NCI-H82 treated with DMSO at 0.1 percent for 48 hours (cell line): ENCODE results near the gene NF1.
"Not testable (repeated sequence)": the region's sequence is repeated elsewhere in the genome, so short reads cannot be mapped to it uniquely, and the experiment has no call there.

ENCODE experiments used
- DNase-seq: peaks from one replicate; lab custom pipeline; 2025; ENCODE audit not compliant: unreplicated experiment; lab: John Stamatoyannopoulos, UW

NF1 gene

GRCh38 chr17:31293581-31293980 lies 198.8 kb downstream of the NF1 start:
- no peak for DNase-seq

- DNase-seq, result no peak
These were observed 199.5 kb downstream of the NF1 start for GRCh38 chr17:31294231-31294630.

GRCh38 chr17:31294820-31295488 lies 200.2 kb downstream of the NF1 start:
- DNase-seq, result no peak

DNA sequence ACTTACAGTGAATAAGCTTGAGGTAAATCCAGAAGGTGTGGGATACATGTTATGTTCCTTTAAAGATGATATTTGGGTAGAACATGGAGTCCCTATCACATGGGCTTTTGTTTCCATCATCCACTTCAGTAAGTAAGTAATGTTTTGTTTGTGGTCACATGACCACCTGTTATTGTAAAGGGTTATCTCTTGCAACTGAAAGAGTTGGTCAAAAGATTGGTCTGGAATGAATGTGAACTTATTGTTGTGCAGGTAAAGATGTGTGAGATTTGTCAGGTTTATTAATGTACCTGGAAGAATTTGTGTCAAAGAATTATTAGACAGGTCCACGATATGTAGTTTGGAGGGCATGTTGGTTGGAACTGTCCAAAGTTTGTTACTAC lies 200.7 kb downstream of the NF1 start:
- DNase-seq, result no peak

DNA sequence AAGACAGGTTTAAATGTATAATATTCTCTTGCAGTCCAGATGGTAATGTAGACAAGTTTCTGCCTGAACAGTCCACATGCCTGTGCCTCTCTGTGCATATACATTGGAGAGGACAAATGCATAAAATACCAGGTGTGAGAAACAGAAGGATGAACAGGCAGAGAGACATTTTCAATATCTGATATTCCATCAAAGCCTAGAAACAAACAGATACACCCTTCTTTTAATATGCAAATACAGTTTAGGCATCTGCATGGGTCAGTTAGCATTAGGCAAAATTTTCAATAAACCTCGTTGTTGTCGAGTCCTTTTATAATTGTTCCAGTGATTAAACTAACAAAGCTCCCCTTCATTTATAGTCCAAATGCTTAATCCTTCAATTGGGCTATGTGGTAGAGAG lies 201.4 kb downstream of the NF1 start:
- DNase-seq, result no peak

- no peak for DNase-seq
These were observed 202.3 kb downstream of the NF1 start, which contains the start of gene OMG for GRCh38 chr17:31297090-31297489. OMG (minus strand) TSS chr17:31297239; CDS start chr17:31296331, 908 bp downstream.

DNA sequence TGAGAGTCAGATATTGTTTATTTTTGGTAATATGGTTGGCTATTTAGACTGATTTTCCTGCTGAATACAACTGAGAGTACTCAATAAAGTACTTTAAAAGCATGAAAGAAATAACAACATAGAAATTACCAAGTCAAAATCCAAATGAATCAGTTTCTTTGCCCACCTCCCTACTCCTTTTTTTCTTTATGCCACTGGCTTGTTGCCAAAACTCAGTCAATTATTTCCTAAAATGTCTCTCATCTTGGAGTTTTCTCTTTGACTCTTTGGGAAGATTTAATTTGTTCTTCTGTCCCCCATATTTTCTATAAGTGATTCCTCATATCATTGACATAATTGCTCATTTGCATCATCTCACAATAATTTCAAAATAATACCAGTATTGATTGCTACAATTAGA lies 204.8 kb downstream of the NF1 start:
- no peak for DNase-seq

DNA sequence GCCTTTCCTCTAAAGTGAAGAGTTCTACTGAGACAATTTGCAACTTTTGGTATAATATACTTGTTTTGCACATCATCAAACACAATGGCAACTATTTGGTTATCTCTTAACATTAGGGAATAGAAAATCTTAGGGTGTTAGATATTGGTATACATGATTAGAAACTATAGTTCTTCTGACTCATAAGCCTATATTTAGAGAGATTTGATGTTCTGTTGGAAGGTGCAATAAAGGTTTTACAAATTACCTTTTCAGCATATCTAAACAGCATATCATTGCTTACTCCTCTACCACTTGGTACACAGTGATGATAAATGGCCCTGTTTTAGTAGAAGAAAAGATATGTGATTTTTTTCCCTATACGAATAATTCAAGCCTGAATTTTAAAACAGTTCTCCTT lies 212.9 kb downstream of the NF1 start:
- no peak for DNase-seq

GRCh38 chr17:31308372-31309334 lies 213.9 kb downstream of the NF1 start:
- no peak for DNase-seq

DNA sequence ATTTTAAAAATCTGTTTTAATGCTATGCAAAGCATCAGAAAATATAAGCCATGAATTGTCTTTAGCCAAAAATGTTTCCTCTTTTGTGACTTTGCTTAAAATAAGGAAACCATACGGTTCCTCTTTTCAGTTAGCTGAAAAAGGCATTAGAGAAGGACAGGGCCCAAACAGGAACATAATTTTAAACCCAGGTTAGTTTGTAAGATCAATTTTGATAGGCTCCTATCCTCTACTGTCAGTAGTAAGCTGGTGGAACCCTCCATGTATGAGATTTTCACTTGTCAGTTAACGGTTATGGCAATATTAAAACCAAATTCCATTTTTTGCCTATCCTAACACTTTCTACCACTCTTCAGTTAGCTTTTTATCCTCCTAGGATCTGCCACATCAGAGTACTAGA lies 214.8 kb downstream of the NF1 start:
- DNase-seq, result no peak

GRCh38 chr17:31310260-31310659 lies 215.5 kb downstream of the NF1 start:
- DNase-seq, result no peak

DNA sequence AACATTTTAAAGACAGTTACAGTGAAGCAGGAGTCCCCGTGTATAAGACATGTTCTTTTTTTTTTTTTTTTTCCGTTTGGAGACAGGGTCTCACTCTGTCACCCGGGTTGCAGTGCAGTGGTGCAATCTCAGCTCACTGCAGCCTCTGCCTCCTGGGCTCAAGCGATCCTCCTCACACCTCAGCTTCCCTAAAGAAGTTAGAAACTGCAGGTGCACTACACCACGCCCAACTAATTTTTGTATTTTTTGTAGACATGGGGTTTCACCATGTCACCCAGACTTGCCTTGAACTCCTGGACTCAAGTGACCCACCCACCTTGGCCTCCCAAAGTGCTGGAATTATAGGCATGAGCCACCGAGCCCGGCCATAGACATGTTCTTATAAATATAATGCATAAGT lies 216.1 kb downstream of the NF1 start:
- no peak for DNase-seq

GRCh38 chr17:31311526-31311925 lies 216.7 kb downstream of the NF1 start:
- no peak for DNase-seq

GRCh38 chr17:31312223-31312622 lies 217.4 kb downstream of the NF1 start:
- not testable (repeated sequence) for DNase-seq

GRCh38 chr17:31313982-31314781 lies 219.4 kb downstream of the NF1 start, which contains the start of gene EVI2B:
EVI2B (minus strand) TSS chr17:31314054; CDS start chr17:31305609, 8,445 bp downstream.
- no peak for DNase-seq

- no peak for DNase-seq
These were observed 220.0 kb downstream of the NF1 start for GRCh38 chr17:31314782-31315100.

GRCh38 chr17:31318298-31318801 lies 223.6 kb downstream of the NF1 start:
- DNase-seq, result no peak

GRCh38 chr17:31318851-31319661 lies 224.3 kb downstream of the NF1 start:
- DNase-seq, result no peak

GRCh38 chr17:31320241-31320640 lies 225.5 kb downstream of the NF1 start:
- no peak for DNase-seq

GRCh38 chr17:31320791-31321190 lies 226.0 kb downstream of the NF1 start:
- no peak for DNase-seq
